Endothelial cell of umbilical vein (primary cell): ENCODE data around the gene TBL1Y. TPM values are rescaled to one million over a fixed set of nuclear protein-coding genes. Genes with fewer than 3 reads are reported as not detected.

Experiments used
- BruUV-seq: library from RNA; stranded (reverse); fragments of 400-500 nt; replicated peaks from 2 replicates; lab custom pipeline; 2021; lab: Mats Ljungman, UMichigan
- CTCF ChIA-PET: fragments of 300-600, 350-600 bp; sonication (Branson Sonifier 250); formaldehyde crosslinking; loops from one replicate; lab custom pipeline; 2021; ENCODE audit warnings: antibody characterized with exemption, inconsistent platforms; lab: Charles Lee
- POLR2A ChIA-PET: fragments of 300-600, 350-600 bp; sonication (Branson Sonifier 250); formaldehyde crosslinking; loops from one replicate; lab custom pipeline; 2021; ENCODE audit warnings: antibody characterized with exemption, inconsistent platforms; lab: Charles Lee
- DNase-seq: peaks from one replicate; pipeline ENCODE4 v3.0.0-alpha.2; 2011; ENCODE audit warnings: low read depth, low spot score
- FAIRE-seq: peaks from 2 replicates; lab custom pipeline; 2011; peaks lifted over from hg19 to GRCh38; lab: Jason Lieb, UNC
- H2AFZ ChIP-seq: 2 replicates; pipeline ENCODE4 v1.6.0; 2012; ENCODE audit warnings: low read depth, low read length, control low read depth, inconsistent platforms
- H3K27ac ChIP-seq: 2 replicates; pipeline ENCODE4 v1.5.1; 2011; ENCODE audit warnings: low read depth, mild to moderate bottlenecking, control low read depth, low read length, moderate library complexity; ENCODE audit not compliant: insufficient read depth
- H3K27me3 ChIP-seq, 2 experiments: 2 replicates each; pipeline versions ENCODE4 v1.6.0 to v1.6.1; 2011; ENCODE audit warnings: low read length in 2 of 2, mixed read lengths in 1 of 2; ENCODE audit not compliant: control insufficient read depth in 2 of 2, insufficient read depth in 2 of 2
- H3K36me3 ChIP-seq, 2 experiments: 2 replicates in 1 of 2; 3 replicates in 1 of 2; pipeline ENCODE4 v1.5.1; 2011; ENCODE audit warnings: low read length in 2 of 2, mild to moderate bottlenecking in 1 of 2, moderate library complexity in 1 of 2; ENCODE audit not compliant: control insufficient read depth in 2 of 2, insufficient read depth in 2 of 2; ENCODE audit errors: extremely low read depth in 1 of 2
- H3K4me1 ChIP-seq: 3 replicates; pipeline ENCODE4 v1.5.1; 2011; ENCODE audit warnings: mild to moderate bottlenecking, low read length; ENCODE audit not compliant: control insufficient read depth, insufficient read depth; ENCODE audit errors: extremely low read depth
- H3K4me2 ChIP-seq: 2 replicates; pipeline ENCODE4 v1.6.1; 2011; ENCODE audit warnings: low read length, control low read depth, mixed read lengths; ENCODE audit not compliant: insufficient read depth
- H3K4me3 ChIP-seq, 3 experiments: fragments of 200-600 bp in 1 of 3; sonication (generic), shearing (Covaris generic) in 1 of 3; replicated peaks in 1 of 3; 2 replicates each; pipeline ENCODE4 v1.5.1; 2011 to 2016; ENCODE audit warnings: control low read depth in 3 of 3, low read length in 3 of 3, mild to moderate bottlenecking in 2 of 3, inconsistent platforms in 1 of 3, low read depth in 1 of 3, moderate library complexity in 1 of 3; ENCODE audit not compliant: insufficient read depth in 1 of 3
- H3K79me2 ChIP-seq: 2 replicates; pipeline ENCODE4 v1.6.0; 2012; ENCODE audit warnings: low read length, inconsistent platforms; ENCODE audit not compliant: control insufficient read depth, insufficient read depth
- H3K9ac ChIP-seq: replicated peaks from 2 replicates; pipeline ENCODE3; 2011; ENCODE audit warnings: low read length, control low read depth; ENCODE audit not compliant: insufficient read depth; ENCODE audit errors: extremely low read depth
- H3K9me1 ChIP-seq: replicated peaks from 3 replicates; pipeline ENCODE4 v1.6.0; 2011; ENCODE audit warnings: mild to moderate bottlenecking, low read length; ENCODE audit not compliant: control insufficient read depth, insufficient read depth; ENCODE audit errors: extremely low read depth
- H3K9me3 ChIP-seq: replicated peaks from 2 replicates; pipeline ENCODE4 v1.5.1; 2012; ENCODE audit warnings: low read length, inconsistent platforms; ENCODE audit not compliant: control insufficient read depth, insufficient read depth
- H4K20me1 ChIP-seq: replicated peaks from 2 replicates; pipeline ENCODE3; 2011; ENCODE audit warnings: mild to moderate bottlenecking, low read length; ENCODE audit not compliant: control insufficient read depth, insufficient read depth; ENCODE audit errors: extremely low read depth
- EZH2 ChIP-seq: IDR thresholded peaks from 2 replicates; pipeline ENCODE4 v1.6.1; 2012; ENCODE audit warnings: borderline replicate concordance, low read depth, mild to moderate bottlenecking, moderate library complexity, low read length, inconsistent platforms; ENCODE audit not compliant: severe bottlenecking
- FOS ChIP-seq: IDR thresholded peaks from 2 replicates; pipeline ENCODE4 v1.6.1; 2011; ENCODE audit warnings: mild to moderate bottlenecking, low read length, moderate library complexity, borderline replicate concordance; ENCODE audit not compliant: insufficient read depth
- GATA2 ChIP-seq: IDR thresholded peaks from 2 replicates; pipeline ENCODE4 v1.7.0; 2011; ENCODE audit warnings: low read depth, mild to moderate bottlenecking, moderate library complexity, mixed read lengths, low read length; ENCODE audit not compliant: insufficient read length, insufficient read depth
- MYC ChIP-seq: IDR thresholded peaks from one replicate; pipeline ENCODE4 v1.6.1; 2011; ENCODE audit warnings: mild to moderate bottlenecking, low read depth, low read length
- POLR2A ChIP-seq: IDR thresholded peaks from 2 replicates; pipeline ENCODE4 v1.6.1; 2012; ENCODE audit warnings: low read depth, mild to moderate bottlenecking, control low read depth, low read length
- dilution Hi-C: fragments of 300-500 bp; cut with MboI; formaldehyde crosslinking; loops from one replicate; pipeline ENCODE4 v1.15.0; 2019; ENCODE audit warnings: low sequenced_read_pairs; ENCODE audit not compliant: extremely low pct_ligation_motif_present
- intact Hi-C: fragments of 100-400 bp; cut with micrococcal nuclease; formaldehyde crosslinking; loops from one replicate; pipeline ENCODE4 v1.10.0; 2022
- polyA plus RNA-seq, 4 experiments: library from polyadenylated mRNA; depleted of rRNA in 3 of 4; stranded (reverse) in 3 of 4; unstranded in 1 of 4; fragments of >200 nt; gene quantifications; 2 replicates each; pipeline versions ENCODE4 v1.2.1 to v1.2.3, GENCODE V29; 2011 to 2012; ENCODE audit warnings: missing spikeins in 1 of 4
- total RNA-seq: library from RNA; stranded (reverse); gene quantifications from 2 replicates; pipeline ENCODE4 v1.2.3, GENCODE V29; 2021
- TF ChIP-seq, protein P1 (sequence below), 2 donors: IDR thresholded peaks; 1 replicate in 1 of 2; 2 replicates in 1 of 2; pipeline ENCODE4 v1.5.1; 2011; ENCODE audit warnings: low read length in 2 of 2, mild to moderate bottlenecking in 2 of 2, moderate library complexity in 2 of 2, control low read depth in 1 of 2, inconsistent platforms in 1 of 2, low read depth in 1 of 2; ENCODE audit not compliant: insufficient read depth in 1 of 2; ENCODE audit errors: extremely low read depth in 1 of 2
- TF ChIP-seq, protein P2 (sequence below): IDR thresholded peaks from 2 replicates; pipeline ENCODE4 v1.6.1; 2011; ENCODE audit not compliant: insufficient read depth, insufficient read length

Gene TBL1Y
- total and polyA plus RNA-seq, 2 donors (not counting 3 experiments of a cell fraction or from before 2014, with no cell fraction given), result not detected

DNA sequence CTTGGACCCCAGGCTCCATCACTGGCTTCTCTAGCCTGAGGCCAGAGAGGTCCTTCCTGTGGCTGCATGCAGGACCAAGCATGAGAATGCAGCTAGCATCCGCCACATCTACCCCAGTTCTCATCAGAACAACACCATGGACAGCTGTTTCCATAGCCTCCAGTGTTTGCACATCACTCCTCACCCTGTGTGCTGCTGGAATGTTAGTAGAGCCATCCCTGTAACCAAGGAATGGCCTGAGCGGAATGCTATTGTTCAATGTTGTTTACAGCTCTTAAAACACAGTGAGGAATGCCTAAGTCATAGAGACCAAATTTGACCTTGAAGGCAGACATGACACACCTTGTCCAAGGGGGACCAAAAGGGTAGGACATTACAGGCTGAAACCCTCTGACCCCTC lies 183.9 kb downstream of the TBL1Y start:
- no TSS peak for BruUV-seq
- DNase-seq (no peak), FAIRE-seq (no peak)
- no peak overlapping the region for H3K9ac ChIP-seq
- H3K27ac ChIP-seq, result no peak overlapping the region
- H3K4me1 ChIP-seq, result no peaks in the 10 kb centered on the region
- intact Hi-C loops, result no loop called here
- H3K4me3 ChIP-seq, result no peak overlapping the region
- H3K36me3 ChIP-seq, result no peaks in the 10 kb centered on the region
- H2AFZ ChIP-seq, result no peak overlapping the region
- dilution Hi-C loops, result no loop called here
- no peaks in the 10 kb centered on the region for H3K79me2 ChIP-seq
- H3K9me1 ChIP-seq, result no peaks in the 10 kb centered on the region
- no peaks in the 10 kb centered on the region for H4K20me1 ChIP-seq
- H3K9me3 ChIP-seq, result no peaks in the 10 kb centered on the region
- no peak overlapping the region for H3K4me2 ChIP-seq
- CTCF ChIA-PET, result no interaction called here
- POLR2A ChIA-PET, result no interaction called here
- H3K27me3 ChIP-seq, result no peaks in the 10 kb centered on the region
- TF ChIP-seq, protein P1, sequence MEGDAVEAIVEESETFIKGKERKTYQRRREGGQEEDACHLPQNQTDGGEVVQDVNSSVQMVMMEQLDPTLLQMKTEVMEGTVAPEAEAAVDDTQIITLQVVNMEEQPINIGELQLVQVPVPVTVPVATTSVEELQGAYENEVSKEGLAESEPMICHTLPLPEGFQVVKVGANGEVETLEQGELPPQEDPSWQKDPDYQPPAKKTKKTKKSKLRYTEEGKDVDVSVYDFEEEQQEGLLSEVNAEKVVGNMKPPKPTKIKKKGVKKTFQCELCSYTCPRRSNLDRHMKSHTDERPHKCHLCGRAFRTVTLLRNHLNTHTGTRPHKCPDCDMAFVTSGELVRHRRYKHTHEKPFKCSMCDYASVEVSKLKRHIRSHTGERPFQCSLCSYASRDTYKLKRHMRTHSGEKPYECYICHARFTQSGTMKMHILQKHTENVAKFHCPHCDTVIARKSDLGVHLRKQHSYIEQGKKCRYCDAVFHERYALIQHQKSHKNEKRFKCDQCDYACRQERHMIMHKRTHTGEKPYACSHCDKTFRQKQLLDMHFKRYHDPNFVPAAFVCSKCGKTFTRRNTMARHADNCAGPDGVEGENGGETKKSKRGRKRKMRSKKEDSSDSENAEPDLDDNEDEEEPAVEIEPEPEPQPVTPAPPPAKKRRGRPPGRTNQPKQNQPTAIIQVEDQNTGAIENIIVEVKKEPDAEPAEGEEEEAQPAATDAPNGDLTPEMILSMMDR (IDR thresholded peaks at IDR 0.05; ENCODE audit: extremely low read depth in 1 of 2, insufficient read depth in 1 of 2, low read depth in 1 of 2, low read length in 2 of 2), result no peak
- TF ChIP-seq MYC (no peak), EZH2 (no peak), FOS (no peak)
- TF ChIP-seq, protein P2, sequence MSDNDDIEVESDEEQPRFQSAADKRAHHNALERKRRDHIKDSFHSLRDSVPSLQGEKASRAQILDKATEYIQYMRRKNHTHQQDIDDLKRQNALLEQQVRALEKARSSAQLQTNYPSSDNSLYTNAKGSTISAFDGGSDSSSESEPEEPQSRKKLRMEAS, result no peak

DNA sequence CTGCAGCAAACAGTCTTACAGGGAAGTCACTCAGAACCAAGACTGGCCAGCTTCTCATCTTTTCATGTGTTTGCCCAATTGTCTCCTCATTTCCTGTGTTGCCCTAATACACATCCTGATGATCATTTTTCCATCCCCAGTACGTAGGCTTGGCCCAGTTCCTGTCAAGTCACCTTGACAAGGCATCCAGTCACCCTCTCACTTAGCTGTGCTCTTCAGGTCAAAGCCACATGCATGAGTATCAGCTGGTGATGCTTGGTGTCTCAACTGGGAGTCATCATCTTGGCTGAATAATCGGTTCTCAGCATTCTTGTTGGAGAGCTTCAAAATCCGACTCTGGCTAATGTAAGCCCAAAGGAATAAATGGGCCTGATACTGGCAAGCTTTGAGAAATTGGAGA lies 186.5 kb downstream of the TBL1Y start:
- no peaks in the 10 kb centered on the region for H3K9me3 ChIP-seq
- CTCF ChIA-PET, result no interaction called here
- no peaks in the 10 kb centered on the region for H3K36me3 ChIP-seq
- POLR2A ChIA-PET, result no interaction called here
- no peak for TF ChIP-seq GATA2
- no peak for TF ChIP-seq EZH2
- TF ChIP-seq, protein P2, result no peak
- no peak for TF ChIP-seq POLR2A
- TF ChIP-seq, protein P1 (IDR thresholded peaks at IDR 0.05; ENCODE audit: extremely low read depth in 1 of 2, insufficient read depth in 1 of 2, low read depth in 1 of 2, low read length in 2 of 2), result no peak
- no peak overlapping the region for H3K4me3 ChIP-seq
- no peak for DNase-seq
- H3K9ac ChIP-seq, result no peak overlapping the region
- no peaks in the 10 kb centered on the region for H3K79me2 ChIP-seq
- H3K4me1 ChIP-seq, result no peaks in the 10 kb centered on the region
- H4K20me1 ChIP-seq, result no peaks in the 10 kb centered on the region
- no peak overlapping the region for H3K4me2 ChIP-seq
- no peak overlapping the region for H2AFZ ChIP-seq
- H3K9me1 ChIP-seq, result no peaks in the 10 kb centered on the region
- no peaks in the 10 kb centered on the region for H3K27me3 ChIP-seq
- intact Hi-C loops, result no loop called here
- dilution Hi-C loops, result no loop called here
- no peak for FAIRE-seq
- no peak overlapping the region for H3K27ac ChIP-seq
- BruUV-seq, result no TSS peak
